Neural cell (in vitro differentiated cells): ENCODE data around the gene EPO. TPM values are rescaled to one million over a fixed set of nuclear protein-coding genes. Genes with fewer than 3 reads are reported as not detected.

Source experiments
- H2AFZ ChIP-seq: fragments of 200-600, 300-800 bp; sonication (generic), shearing (Covaris generic); 2 replicates; pipeline ENCODE4 v1.6.0; 2014; ENCODE audit warnings: low read depth, mild to moderate bottlenecking, antibody characterized with exemption, low read length, moderate library complexity
- H3F3A ChIP-seq: fragments of 200-600 bp; shearing (Covaris generic); 2 replicates; pipeline ENCODE4 v1.6.1; 2016; ENCODE audit warnings: mild to moderate bottlenecking, moderate library complexity, mixed read lengths, antibody characterized with exemption, low read length; ENCODE audit not compliant: insufficient read depth, poor library complexity, severe bottlenecking
- H3K27ac ChIP-seq: fragments of 200-600, 300-800 bp; sonication (generic), shearing (Covaris generic); 2 replicates; pipeline ENCODE4 v1.5.1; 2014; ENCODE audit warnings: mild to moderate bottlenecking, low read length, moderate library complexity
- H3K27me3 ChIP-seq: fragments of 300-800, 200-600 bp; sonication (generic), shearing (Covaris generic); 2 replicates; pipeline ENCODE4 v1.6.0; 2014; ENCODE audit warnings: mild to moderate bottlenecking, low read depth, low read length, moderate library complexity; ENCODE audit not compliant: insufficient read depth
- H3K36me3 ChIP-seq: fragments of 300-800, 200-600 bp; sonication (generic), shearing (Covaris generic); 2 replicates; pipeline ENCODE4 v1.5.1; 2014; ENCODE audit warnings: mild to moderate bottlenecking, antibody characterized with exemption, low read length, moderate library complexity; ENCODE audit not compliant: insufficient read depth
- H3K4me2 ChIP-seq: fragments of 300-800, 200-600 bp; sonication (generic), shearing (Covaris generic); 2 replicates; pipeline ENCODE4 v1.6.0; 2014; ENCODE audit warnings: mild to moderate bottlenecking, low read length
- H3K4me3 ChIP-seq: fragments of 300-800, 200-600 bp; sonication (generic), shearing (Covaris generic); 2 replicates; pipeline ENCODE4 v1.5.1; 2014; ENCODE audit warnings: mild to moderate bottlenecking, low read length, moderate library complexity
- H3K79me2 ChIP-seq: fragments of 200-600 bp; shearing (Covaris generic); replicated peaks from 2 replicates; pipeline ENCODE4 v1.6.0; 2014; ENCODE audit warnings: mild to moderate bottlenecking, low read length, moderate library complexity; ENCODE audit not compliant: insufficient read depth
- H3K9ac ChIP-seq: fragments of 300-800, 200-600 bp; sonication (generic), shearing (Covaris generic); 2 replicates; pipeline ENCODE4 v1.6.1; 2016; ENCODE audit warnings: mild to moderate bottlenecking, low read length, mixed read lengths
- H3K9me2 ChIP-seq: fragments of 200-600 bp; shearing (Covaris generic); 2 replicates; pipeline ENCODE4 v1.6.1; 2016; ENCODE audit warnings: mild to moderate bottlenecking, low read length, mixed read lengths; ENCODE audit not compliant: insufficient read depth
- H3K9me3 ChIP-seq: fragments of 200-600, 300-800 bp; sonication (generic), shearing (Covaris generic); 2 replicates; pipeline ENCODE4 v1.6.1; 2016; ENCODE audit warnings: mild to moderate bottlenecking, mixed run types, low read length, moderate library complexity, mixed read lengths
- H4K20me1 ChIP-seq: fragments of 200-600 bp; shearing (Covaris generic); 2 replicates; pipeline ENCODE4 v1.6.1; 2016; ENCODE audit warnings: mild to moderate bottlenecking, mixed run types; ENCODE audit not compliant: insufficient read depth
- EP300 ChIP-seq: fragments of 450-650 bp; conservative IDR thresholded peaks from 2 replicates; pipeline ENCODE4 v1.6.1; 2014; ENCODE audit warnings: antibody characterized with exemption, mild to moderate bottlenecking, moderate library complexity; ENCODE audit not compliant: poor library complexity, severe bottlenecking
- EZH2 ChIP-seq: fragments of 200-600, 300-800 bp; shearing (Covaris generic), sonication (generic); IDR thresholded peaks from 2 replicates; pipeline ENCODE4 v1.6.1; 2014; ENCODE audit warnings: antibody characterized with exemption, low read length, borderline replicate concordance, mild to moderate bottlenecking; ENCODE audit not compliant: insufficient read depth, poor library complexity, severe bottlenecking
- MXI1 ChIP-seq: fragments of 450-650 bp; conservative IDR thresholded peaks from 2 replicates; pipeline ENCODE4 v1.6.1; 2014; ENCODE audit warnings: antibody characterized with exemption, mild to moderate bottlenecking; ENCODE audit not compliant: poor library complexity, severe bottlenecking
- POLR2AphosphoS5 ChIP-seq: IDR thresholded peaks from 2 replicates; pipeline ENCODE4 v1.6.1; 2012
- RAD21 ChIP-seq: fragments of 450-650 bp; conservative IDR thresholded peaks from 2 replicates; pipeline ENCODE4 v1.6.1; 2014; ENCODE audit warnings: antibody characterized with exemption, mild to moderate bottlenecking, moderate library complexity
- SMC3 ChIP-seq: fragments of 450-650 bp; conservative IDR thresholded peaks from 2 replicates; pipeline ENCODE4 v1.6.1; 2014; ENCODE audit warnings: antibody characterized with exemption, mild to moderate bottlenecking, moderate library complexity; ENCODE audit not compliant: poor library complexity
- TAF1 ChIP-seq: IDR thresholded peaks from 2 replicates; pipeline ENCODE4 v1.6.1; 2012; ENCODE audit warnings: low read depth
- polyA plus RNA-seq: library from polyadenylated mRNA; depleted of rRNA; stranded (reverse); fragments of >200 nt; gene quantifications from 2 replicates; pipeline ENCODE4 v1.2.3, GENCODE V29; 2014
- TF ChIP-seq, protein P1 (sequence below): fragments of 450-650 bp; IDR thresholded peaks from 2 replicates; pipeline ENCODE4 v1.5.1; 2014; ENCODE audit warnings: antibody characterized with exemption, mild to moderate bottlenecking, moderate library complexity; ENCODE audit not compliant: poor library complexity, severe bottlenecking
- TF ChIP-seq, protein P2 (sequence below): IDR thresholded peaks from 2 replicates; pipeline ENCODE4 v1.6.1; 2012; ENCODE audit warnings: borderline replicate concordance

The EPO gene
- polyA plus RNA-seq, 1 donor from 2014 or later = not detected

DNA sequence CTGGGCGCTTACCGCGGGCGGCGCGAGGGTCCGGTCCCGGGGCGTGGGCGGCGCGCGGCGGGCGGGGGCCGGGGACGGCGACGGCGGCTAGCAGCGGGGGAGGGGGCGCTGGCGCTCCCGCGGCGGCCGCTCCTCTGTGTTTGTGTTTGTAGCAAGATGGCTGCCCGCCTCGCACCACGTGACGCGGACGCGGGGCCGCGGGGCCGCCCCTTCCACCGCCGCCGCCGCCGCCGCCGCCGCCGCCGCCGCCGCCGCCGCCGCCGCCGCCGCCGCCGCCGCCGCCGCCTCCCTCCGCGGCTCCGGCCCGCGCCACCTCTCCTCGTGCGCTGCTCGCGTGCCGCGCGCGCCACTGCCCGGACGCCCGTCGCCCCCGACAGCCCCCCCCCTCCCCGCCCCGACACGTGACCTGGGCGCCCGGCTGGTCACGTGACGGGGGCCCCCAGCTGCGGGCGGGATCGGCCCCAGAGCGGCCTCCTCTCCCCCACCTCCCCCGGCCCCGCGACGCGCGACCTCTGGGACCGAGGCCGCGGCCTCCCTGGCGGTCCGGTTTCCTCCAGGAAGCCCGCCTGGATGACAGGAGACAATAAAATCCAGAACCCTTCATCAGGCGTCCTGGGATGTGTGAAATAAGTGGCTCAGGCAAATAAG, 26.0 kb upstream of the EPO start, which contains the start of gene GIGYF1:
Gene GIGYF1 (minus strand): TSS at position 153 of the 648 bp plus-strand sequence. CDS start 6,012 bp downstream, outside the sequence.
- H3K9ac ChIP-seq = peak within 1 kb of the TSS; percentile 83
- H3K27me3 ChIP-seq = no peaks in the 10 kb centered on the region
- no peak for TF ChIP-seq MXI1
- peak; percentile 58 for TF ChIP-seq TAF1
- TF ChIP-seq, protein P1, sequence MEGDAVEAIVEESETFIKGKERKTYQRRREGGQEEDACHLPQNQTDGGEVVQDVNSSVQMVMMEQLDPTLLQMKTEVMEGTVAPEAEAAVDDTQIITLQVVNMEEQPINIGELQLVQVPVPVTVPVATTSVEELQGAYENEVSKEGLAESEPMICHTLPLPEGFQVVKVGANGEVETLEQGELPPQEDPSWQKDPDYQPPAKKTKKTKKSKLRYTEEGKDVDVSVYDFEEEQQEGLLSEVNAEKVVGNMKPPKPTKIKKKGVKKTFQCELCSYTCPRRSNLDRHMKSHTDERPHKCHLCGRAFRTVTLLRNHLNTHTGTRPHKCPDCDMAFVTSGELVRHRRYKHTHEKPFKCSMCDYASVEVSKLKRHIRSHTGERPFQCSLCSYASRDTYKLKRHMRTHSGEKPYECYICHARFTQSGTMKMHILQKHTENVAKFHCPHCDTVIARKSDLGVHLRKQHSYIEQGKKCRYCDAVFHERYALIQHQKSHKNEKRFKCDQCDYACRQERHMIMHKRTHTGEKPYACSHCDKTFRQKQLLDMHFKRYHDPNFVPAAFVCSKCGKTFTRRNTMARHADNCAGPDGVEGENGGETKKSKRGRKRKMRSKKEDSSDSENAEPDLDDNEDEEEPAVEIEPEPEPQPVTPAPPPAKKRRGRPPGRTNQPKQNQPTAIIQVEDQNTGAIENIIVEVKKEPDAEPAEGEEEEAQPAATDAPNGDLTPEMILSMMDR = no peak
- TF ChIP-seq EP300 = no peak
- TF ChIP-seq SMC3 = no peak
- TF ChIP-seq, protein P2, sequence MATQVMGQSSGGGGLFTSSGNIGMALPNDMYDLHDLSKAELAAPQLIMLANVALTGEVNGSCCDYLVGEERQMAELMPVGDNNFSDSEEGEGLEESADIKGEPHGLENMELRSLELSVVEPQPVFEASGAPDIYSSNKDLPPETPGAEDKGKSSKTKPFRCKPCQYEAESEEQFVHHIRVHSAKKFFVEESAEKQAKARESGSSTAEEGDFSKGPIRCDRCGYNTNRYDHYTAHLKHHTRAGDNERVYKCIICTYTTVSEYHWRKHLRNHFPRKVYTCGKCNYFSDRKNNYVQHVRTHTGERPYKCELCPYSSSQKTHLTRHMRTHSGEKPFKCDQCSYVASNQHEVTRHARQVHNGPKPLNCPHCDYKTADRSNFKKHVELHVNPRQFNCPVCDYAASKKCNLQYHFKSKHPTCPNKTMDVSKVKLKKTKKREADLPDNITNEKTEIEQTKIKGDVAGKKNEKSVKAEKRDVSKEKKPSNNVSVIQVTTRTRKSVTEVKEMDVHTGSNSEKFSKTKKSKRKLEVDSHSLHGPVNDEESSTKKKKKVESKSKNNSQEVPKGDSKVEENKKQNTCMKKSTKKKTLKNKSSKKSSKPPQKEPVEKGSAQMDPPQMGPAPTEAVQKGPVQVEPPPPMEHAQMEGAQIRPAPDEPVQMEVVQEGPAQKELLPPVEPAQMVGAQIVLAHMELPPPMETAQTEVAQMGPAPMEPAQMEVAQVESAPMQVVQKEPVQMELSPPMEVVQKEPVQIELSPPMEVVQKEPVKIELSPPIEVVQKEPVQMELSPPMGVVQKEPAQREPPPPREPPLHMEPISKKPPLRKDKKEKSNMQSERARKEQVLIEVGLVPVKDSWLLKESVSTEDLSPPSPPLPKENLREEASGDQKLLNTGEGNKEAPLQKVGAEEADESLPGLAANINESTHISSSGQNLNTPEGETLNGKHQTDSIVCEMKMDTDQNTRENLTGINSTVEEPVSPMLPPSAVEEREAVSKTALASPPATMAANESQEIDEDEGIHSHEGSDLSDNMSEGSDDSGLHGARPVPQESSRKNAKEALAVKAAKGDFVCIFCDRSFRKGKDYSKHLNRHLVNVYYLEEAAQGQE = no peak
- peak; percentile 66 for TF ChIP-seq POLR2AphosphoS5
- TF ChIP-seq RAD21 = no peak
- TF ChIP-seq EZH2 = no peak
- H3F3A ChIP-seq = no peaks in the 10 kb centered on the region
- peak within 1 kb of the TSS; percentile 60 for H2AFZ ChIP-seq
- peaks cover 42% of the 10 kb centered on the region for H3K79me2 ChIP-seq
- no peaks in the 10 kb centered on the region for H3K9me3 ChIP-seq
- peak within 1 kb of the TSS; percentile 96 for H3K4me2 ChIP-seq
- H3K4me3 ChIP-seq = peak within 1 kb of the TSS; percentile 95
- H3K36me3 ChIP-seq = no peaks in the 10 kb centered on the region
- H3K9me2 ChIP-seq = no peaks in the 10 kb centered on the region
- H4K20me1 ChIP-seq = peaks cover 20% of the 10 kb centered on the region
- H3K27ac ChIP-seq = peak within 1 kb of the TSS; percentile 44

DNA sequence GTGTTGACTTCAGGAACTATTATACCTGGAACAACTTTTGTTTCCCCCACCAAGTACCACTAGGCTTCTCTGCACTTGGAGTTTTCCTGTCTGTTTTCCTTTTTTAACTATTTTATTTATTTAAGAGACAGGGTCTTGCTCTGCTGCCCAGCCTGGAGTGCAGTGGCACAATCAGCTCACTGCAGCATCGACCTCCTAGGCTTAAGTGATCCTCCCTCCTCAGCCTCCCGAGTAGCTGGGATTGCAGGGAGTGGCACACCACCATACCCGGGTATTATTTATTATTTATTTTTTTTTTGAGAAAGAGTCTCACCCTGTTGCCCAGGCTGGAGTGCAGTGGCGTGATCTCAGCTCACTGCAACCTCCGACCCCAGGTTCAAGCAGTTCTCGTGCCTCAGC, 24.1 kb upstream of the EPO start:
- Histone ChIP-seq H2AFZ (no peak overlapping the region), H4K20me1 (peaks cover 6% of the 10 kb centered on the region), H3F3A (no peaks in the 10 kb centered on the region), H3K27me3 (no peaks in the 10 kb centered on the region), H3K9ac (no peak overlapping the region), H3K36me3 (no peaks in the 10 kb centered on the region), H3K79me2 (peaks cover 25% of the 10 kb centered on the region), H3K9me2 (no peaks in the 10 kb centered on the region), H3K4me3 (no peak overlapping the region), H3K9me3 (no peaks in the 10 kb centered on the region), H3K4me2 (no peak overlapping the region), H3K27ac (no peak overlapping the region)
- TF ChIP-seq MXI1 (no peak), SMC3 (no peak), RAD21 (no peak)
- TF ChIP-seq, protein P2 = no peak
